ENCODE measurements around the gene RIMS1. TPM values are rescaled to one million over a fixed set of nuclear protein-coding genes. Genes with fewer than 3 reads are reported as not detected.

The RIMS1 gene
- total and polyA plus RNA-seq, 2 donors, result 0.67 to 21.0 TPM

DNA sequence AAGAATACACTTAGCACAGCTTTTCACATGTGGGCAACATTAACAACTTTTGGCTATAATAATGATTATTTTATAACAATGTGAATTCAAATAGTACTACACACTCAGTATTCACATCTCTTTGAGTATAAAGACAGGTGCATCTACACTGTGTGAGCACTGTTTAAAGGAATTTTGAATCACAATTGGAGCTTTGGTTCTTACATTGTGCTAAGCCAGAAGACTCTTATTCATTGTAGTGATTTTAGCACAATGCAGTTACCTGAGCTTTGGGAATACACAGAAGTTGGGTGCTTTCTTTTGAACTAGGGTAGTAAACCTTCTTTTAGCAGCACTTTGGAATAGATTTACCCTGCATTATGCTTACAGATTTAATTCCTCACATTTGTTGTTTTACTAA, 20.5 kb downstream of the RIMS1 start:
- no peak for DNase-seq (ENCODE audit: extremely low spot score)
- no peaks in the 10 kb centered on the region for H3K4me1 ChIP-seq (ENCODE audit: insufficient read depth)
- H3K36me3 ChIP-seq (ENCODE audit: insufficient read depth), result no peaks in the 10 kb centered on the region
- H3K27ac ChIP-seq (ENCODE audit: low read depth), result no peak overlapping the region
- H3K4me3 ChIP-seq (ENCODE audit: low read depth, low read length), result no peak overlapping the region

- Histone ChIP-seq H3K36me3 (ENCODE audit: insufficient read depth) (no peaks in the 10 kb centered on the region), H3K4me1 (ENCODE audit: insufficient read depth) (no peaks in the 10 kb centered on the region), H3K27ac (ENCODE audit: low read depth) (no peak overlapping the region), H3K4me3 (ENCODE audit: low read depth, low read length) (no peak overlapping the region)
- DNase-seq (ENCODE audit: extremely low spot score), result no peak
- 85% methylated on average over 4 of the region's 4 CpGs for WGBS
Observed at GRCh38 chr6:71908162-71908765, 21.9 kb downstream of the RIMS1 start.

DNA sequence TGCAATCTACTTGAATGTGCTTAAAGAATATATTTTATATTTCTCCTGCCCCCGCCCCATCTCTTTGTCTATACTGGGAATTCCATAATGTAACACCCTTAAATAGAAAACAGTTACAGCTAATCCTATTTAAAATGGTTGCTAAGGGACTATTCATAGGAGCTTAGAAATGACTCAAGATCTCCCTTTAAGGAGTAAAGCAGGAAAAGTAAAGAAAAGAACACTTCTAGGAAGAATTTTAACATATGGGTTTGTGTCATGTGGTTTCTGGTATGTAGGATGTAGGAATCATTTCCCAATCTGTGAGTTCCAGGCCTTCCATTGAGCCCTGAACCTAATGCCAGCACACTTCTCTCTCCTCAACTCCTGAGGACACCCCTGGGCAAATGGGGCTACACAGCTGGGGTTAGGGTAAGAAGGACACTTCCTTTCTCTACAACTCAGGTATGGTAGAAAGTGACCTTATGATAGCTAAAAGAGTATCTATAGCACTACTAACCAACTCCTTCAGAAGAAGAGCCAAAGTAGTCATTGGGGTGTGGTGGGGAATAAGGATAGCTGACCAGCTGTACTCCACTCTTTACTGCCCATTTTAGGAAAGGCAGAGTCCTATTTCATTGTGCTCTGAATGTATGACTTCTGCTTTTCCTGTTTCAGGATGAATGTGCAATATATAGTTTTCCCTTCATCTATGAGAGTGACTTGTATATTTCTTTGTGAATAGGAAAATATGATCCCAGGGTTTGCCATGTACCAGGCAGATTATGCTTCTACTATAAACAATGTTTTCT, 27.3 kb downstream of the RIMS1 start:
- no peak overlapping the region for H3K4me3 ChIP-seq (ENCODE audit: low read depth, low read length)
- 98% methylated on average over 1 of the region's 1 CpG for WGBS
- DNase-seq (ENCODE audit: extremely low spot score), result no peak
- H3K36me3 ChIP-seq (ENCODE audit: insufficient read depth), result no peaks in the 10 kb centered on the region
- no peak overlapping the region for H3K27ac ChIP-seq (ENCODE audit: low read depth)
- no peaks in the 10 kb centered on the region for H3K4me1 ChIP-seq (ENCODE audit: insufficient read depth)

DNA sequence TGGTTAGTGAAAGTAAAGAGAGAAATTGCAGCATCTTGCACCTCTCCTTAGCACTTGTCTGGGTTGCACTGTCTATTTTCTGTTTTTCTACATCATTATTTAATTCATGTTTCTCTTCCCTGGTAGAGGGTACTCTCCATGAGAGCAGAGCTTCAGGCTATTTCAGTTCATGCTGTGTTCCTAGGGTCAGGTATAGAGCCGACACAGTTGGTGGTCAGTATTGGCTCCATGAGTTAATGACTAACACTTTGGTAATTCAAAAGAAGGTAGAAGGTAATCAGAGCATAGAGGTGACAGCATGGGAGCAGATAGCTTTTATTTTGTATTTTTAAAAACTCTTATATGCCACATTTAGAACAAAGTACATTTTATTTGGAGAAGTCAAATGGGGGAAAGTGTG, 42.7 kb downstream of the RIMS1 start:
- no peaks in the 10 kb centered on the region for H3K36me3 ChIP-seq (ENCODE audit: insufficient read depth)
- WGBS, result 76% methylated on average over 1 of the region's 1 CpG
- DNase-seq (ENCODE audit: extremely low spot score), result no peak
- no peak overlapping the region for H3K4me3 ChIP-seq (ENCODE audit: low read depth, low read length)
- no peak overlapping the region for H3K27ac ChIP-seq (ENCODE audit: low read depth)
- no peaks in the 10 kb centered on the region for H3K4me1 ChIP-seq (ENCODE audit: insufficient read depth)

DNA sequence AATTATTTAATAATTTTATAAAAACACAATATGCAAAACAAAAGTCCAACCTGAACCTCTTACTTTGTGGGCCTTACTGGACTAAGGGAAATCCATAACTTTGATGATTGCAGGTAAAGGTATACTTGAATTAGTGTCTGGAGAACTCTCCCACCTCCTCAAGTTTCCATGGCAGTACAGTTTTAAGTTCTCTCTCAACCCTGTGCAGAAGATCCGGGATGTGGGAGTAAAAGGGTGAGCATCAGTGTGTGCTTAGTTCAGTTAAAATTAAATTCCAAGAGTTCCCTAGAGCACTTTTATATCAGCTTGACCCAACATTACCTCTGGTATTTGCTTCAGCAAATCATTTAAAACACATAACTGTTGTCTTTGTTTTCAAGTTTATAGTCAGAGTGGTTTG, 47.5 kb downstream of the RIMS1 start:
- no peak overlapping the region for H3K4me3 ChIP-seq (ENCODE audit: low read depth, low read length)
- no peaks in the 10 kb centered on the region for H3K36me3 ChIP-seq (ENCODE audit: insufficient read depth)
- WGBS, result 83% methylated on average over 1 of the region's 1 CpG
- no peaks in the 10 kb centered on the region for H3K4me1 ChIP-seq (ENCODE audit: insufficient read depth)
- no peak overlapping the region for H3K27ac ChIP-seq (ENCODE audit: low read depth)
- no peak for DNase-seq (ENCODE audit: extremely low spot score)

DNA sequence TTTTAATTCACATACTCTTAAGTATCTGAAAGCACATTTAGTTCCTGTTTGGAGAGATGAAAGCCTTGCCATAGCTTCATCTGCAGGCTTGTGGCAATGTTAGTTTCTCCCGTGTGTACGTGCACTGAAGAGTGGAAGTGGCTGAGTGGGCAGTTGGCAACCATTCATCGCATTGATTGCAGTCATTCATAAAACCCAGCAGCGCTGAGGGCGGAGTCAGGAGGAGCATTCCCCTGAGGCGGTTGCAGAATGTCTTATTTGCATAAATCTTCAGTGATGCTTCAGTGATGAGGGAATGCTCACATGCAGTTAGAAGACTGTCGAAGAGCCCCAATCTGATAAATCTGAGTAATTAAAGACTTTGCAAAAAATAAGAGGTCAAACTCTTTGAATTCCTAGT, 79.1 kb downstream of the RIMS1 start:
- Histone ChIP-seq H3K4me1 (ENCODE audit: insufficient read depth) (no peaks in the 10 kb centered on the region), H3K36me3 (ENCODE audit: insufficient read depth) (no peaks in the 10 kb centered on the region), H3K27ac (ENCODE audit: low read depth) (no peak overlapping the region), H3K4me3 (ENCODE audit: low read depth, low read length) (no peak overlapping the region)
- DNase-seq (ENCODE audit: extremely low spot score), result no peak
- 79% methylated on average over 7 of the region's 7 CpGs for WGBS

DNA sequence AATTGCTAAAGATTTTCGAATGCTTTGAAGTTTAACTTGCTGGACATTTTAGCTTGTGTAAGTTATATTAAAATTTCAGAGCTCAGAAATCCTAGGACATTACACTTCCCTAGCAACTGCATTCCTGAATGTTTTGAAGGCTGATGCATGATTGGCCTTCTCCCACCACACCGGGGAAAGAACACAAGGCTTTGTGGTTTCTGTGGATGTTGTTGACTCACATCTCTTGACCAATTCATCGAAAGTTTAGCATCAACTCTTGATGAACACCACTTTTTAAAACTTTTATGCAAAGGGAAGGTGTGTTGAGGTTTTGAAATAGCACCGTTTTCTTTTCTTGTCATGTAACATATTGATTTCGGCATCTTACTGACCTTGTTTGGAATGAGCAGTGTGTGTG, 81.1 kb downstream of the RIMS1 start:
- WGBS, result 84% methylated on average over 5 of the region's 5 CpGs
- Histone ChIP-seq H3K4me3 (ENCODE audit: low read depth, low read length) (no peak overlapping the region), H3K27ac (ENCODE audit: low read depth) (no peak overlapping the region), H3K4me1 (ENCODE audit: insufficient read depth) (no peaks in the 10 kb centered on the region), H3K36me3 (ENCODE audit: insufficient read depth) (no peaks in the 10 kb centered on the region)
- DNase-seq (ENCODE audit: extremely low spot score), result no peak

DNA sequence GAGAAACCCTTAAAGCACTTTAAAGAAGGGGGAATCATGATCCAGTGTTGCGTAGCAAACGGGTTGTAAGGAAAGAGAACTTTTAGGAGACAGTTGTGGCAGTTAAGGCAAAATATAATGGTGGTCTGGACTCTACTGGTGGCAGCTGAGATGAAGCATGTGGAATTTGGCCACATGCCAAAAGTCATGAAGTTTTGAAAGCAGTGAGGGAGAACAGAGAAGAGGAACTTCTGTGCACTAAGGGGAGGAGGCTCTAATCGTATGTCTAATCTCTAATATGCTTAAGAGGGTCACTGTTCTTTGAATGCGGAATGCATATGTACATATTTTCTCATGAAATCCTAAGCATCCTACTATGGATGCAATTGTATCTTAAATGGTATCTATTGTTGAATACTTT, 91.5 kb downstream of the RIMS1 start:
- no peak for DNase-seq (ENCODE audit: extremely low spot score)
- Histone ChIP-seq H3K4me1 (ENCODE audit: insufficient read depth) (no peaks in the 10 kb centered on the region), H3K4me3 (ENCODE audit: low read depth, low read length) (no peak overlapping the region), H3K27ac (ENCODE audit: low read depth) (no peak overlapping the region), H3K36me3 (ENCODE audit: insufficient read depth) (no peaks in the 10 kb centered on the region)
- 50% methylated on average over 4 of the region's 4 CpGs for WGBS

DNA sequence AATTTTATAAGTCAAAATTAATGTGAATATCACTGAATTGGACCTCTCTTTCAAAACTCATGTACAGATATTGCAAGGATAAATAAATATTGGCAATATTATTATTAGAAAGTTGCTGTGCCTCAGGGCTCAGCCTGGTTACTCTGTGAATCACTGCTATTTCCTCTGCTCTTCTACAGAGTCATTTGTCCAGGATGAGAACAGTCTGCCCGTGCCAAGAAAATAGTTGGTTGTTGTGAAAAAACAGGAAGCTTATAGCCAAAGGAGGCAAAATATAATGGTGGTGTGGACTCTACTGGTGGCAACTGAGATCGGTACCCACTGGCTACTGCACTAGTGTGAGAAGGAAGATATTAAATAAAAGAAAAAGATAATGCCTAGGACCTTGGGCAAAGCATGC, 93.6 kb downstream of the RIMS1 start:
- WGBS, result 80% methylated on average over 2 of the region's 2 CpGs
- H3K27ac ChIP-seq (ENCODE audit: low read depth), result no peak overlapping the region
- no peaks in the 10 kb centered on the region for H3K4me1 ChIP-seq (ENCODE audit: insufficient read depth)
- DNase-seq (ENCODE audit: extremely low spot score), result no peak
- H3K36me3 ChIP-seq (ENCODE audit: insufficient read depth), result no peaks in the 10 kb centered on the region
- no peak overlapping the region for H3K4me3 ChIP-seq (ENCODE audit: low read depth, low read length)

DNA sequence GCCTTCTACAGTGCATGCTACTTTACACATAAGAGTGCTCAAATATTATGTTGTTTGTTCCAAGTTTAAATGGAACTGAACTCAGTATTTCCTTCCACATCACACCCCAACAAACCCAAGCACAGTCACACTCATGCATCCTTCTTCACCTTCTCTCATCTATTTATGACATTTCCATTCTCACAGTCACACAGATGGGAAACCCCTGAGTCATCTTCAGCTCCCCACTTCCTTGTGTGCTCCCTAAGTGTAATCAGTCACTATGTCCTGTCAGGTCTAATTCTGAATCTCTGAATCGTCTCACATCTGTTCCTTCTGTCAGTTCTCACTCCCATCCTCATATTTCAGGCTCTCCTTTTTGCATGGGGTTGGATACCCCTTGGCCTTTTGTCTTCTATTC, 96.0 kb downstream of the RIMS1 start:
- Histone ChIP-seq H3K4me1 (ENCODE audit: insufficient read depth) (no peaks in the 10 kb centered on the region), H3K4me3 (ENCODE audit: low read depth, low read length) (no peak overlapping the region), H3K36me3 (ENCODE audit: insufficient read depth) (no peaks in the 10 kb centered on the region), H3K27ac (ENCODE audit: low read depth) (no peak overlapping the region)
- WGBS, result 61% methylated on average over 1 of the region's 1 CpG
- DNase-seq (ENCODE audit: extremely low spot score), result no peak

DNA sequence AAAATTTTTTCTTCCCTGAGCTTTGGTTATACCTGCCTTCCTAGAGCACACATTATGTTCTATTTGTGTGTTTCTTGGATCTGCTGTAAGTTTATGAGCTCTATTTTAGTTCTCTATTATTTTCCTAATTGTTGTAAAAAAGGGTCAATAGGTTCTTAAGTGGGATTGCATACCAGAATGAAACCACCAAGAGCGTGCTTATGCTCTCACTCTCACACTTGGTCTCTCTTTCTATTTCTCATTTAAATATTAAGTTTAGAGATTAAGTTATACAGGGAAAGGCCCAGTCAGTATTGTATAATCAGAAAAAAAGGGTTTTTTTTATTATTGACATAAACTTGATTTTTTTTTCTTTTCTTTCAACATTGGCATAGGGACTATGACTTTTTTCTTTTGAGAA, 96.8 kb downstream of the RIMS1 start:
- no peak for DNase-seq (ENCODE audit: extremely low spot score)
- H3K4me3 ChIP-seq (ENCODE audit: low read depth, low read length), result no peak overlapping the region
- no peaks in the 10 kb centered on the region for H3K4me1 ChIP-seq (ENCODE audit: insufficient read depth)
- H3K27ac ChIP-seq (ENCODE audit: low read depth), result no peak overlapping the region
- WGBS, result 87% methylated on average over 1 of the region's 1 CpG
- no peaks in the 10 kb centered on the region for H3K36me3 ChIP-seq (ENCODE audit: insufficient read depth)

DNA sequence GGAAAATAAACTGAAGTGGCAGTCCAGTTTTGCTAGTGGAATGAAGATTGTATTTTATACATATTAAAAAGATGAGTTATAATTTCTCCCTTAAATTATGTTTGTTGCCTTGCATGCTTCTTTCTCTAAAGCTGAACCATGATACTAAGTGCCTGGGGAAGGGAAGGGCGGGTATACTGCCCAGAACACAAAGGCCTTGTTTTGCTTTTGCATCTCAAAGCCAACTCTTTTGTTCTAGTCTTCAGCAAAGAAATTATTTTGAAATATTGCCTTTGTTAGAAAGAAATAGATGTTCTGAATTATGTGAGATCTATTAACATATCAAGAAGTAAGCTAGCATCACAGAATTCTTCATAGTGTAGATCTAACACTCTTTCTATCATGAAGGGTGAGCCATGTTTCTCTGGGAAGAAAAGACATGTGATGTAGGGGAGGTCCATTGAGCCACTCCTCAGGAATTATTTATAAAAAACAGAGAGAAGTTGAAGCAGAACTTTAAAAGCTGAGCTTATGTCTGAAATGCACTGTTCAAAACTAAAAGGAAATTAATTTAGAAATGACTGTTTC, 108.4 kb downstream of the RIMS1 start:
- 87% methylated on average over 1 of the region's 1 CpG for WGBS
- no peak overlapping the region for H3K4me3 ChIP-seq (ENCODE audit: low read depth, low read length)
- H3K36me3 ChIP-seq (ENCODE audit: insufficient read depth), result no peaks in the 10 kb centered on the region
- H3K27ac ChIP-seq (ENCODE audit: low read depth), result no peak overlapping the region
- H3K4me1 ChIP-seq (ENCODE audit: insufficient read depth), result no peaks in the 10 kb centered on the region
- no peak for DNase-seq (ENCODE audit: extremely low spot score)

DNA sequence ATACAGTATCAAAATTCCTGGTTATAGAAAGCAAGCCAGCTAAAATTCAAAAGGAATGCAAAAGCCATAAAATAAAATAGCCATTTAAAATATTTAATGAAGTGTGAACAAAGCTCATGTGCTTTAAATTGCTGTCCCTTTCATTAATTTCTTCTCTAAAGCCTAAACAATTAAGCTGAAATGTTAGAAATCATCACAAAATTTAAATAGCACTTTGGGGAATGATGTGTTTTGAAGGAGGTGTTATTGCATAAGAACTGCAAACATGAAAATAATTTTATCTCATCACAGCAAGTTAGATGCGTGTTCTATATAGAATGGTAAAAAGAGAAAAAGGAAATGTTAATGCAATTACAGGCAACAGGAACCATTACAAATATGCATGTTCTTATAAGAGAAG, 111.0 kb downstream of the RIMS1 start:
- 86% methylated on average over 1 of the region's 1 CpG for WGBS
- Histone ChIP-seq H3K4me1 (ENCODE audit: insufficient read depth) (no peaks in the 10 kb centered on the region), H3K4me3 (ENCODE audit: low read depth, low read length) (no peak overlapping the region), H3K27ac (ENCODE audit: low read depth) (no peak overlapping the region), H3K36me3 (ENCODE audit: insufficient read depth) (no peaks in the 10 kb centered on the region)
- DNase-seq (ENCODE audit: extremely low spot score), result no peak

GRCh38 chr6:72002415-72002814, 116.1 kb downstream of the RIMS1 start:
- H3K4me3 ChIP-seq (ENCODE audit: low read depth, low read length), result no peak overlapping the region
- no peaks in the 10 kb centered on the region for H3K36me3 ChIP-seq (ENCODE audit: insufficient read depth)
- no peaks in the 10 kb centered on the region for H3K4me1 ChIP-seq (ENCODE audit: insufficient read depth)
- no peak overlapping the region for H3K27ac ChIP-seq (ENCODE audit: low read depth)
- WGBS, result 73% methylated on average over 4 of the region's 4 CpGs
- no peak for DNase-seq (ENCODE audit: extremely low spot score)

All from urinary bladder (tissue), 4 donors.